SK-N-SH (cell line): ENCODE measurements around the gene FBN1. TPM values are rescaled to one million over a fixed set of nuclear protein-coding genes. Genes with fewer than 3 reads are reported as not detected.

Experiments used
- CTCF ChIA-PET: fragments of 300-600, 350-600 bp; formaldehyde crosslinking; extraction: SDS; loops from one replicate; lab custom pipeline; 2021; lab: Yijun Ruan, JAX
- POLR2A ChIA-PET: fragments of 350-600 bp; sonication (Branson Sonifier 250); formaldehyde crosslinking; extraction: SDS; loops from one replicate; lab custom pipeline; 2020; ENCODE audit warnings: antibody characterized with exemption, inconsistent platforms; lab: Yijun Ruan, JAX
- DNase-seq: peaks from one replicate; pipeline ENCODE4 v3.0.0; 2012
- H2AFZ ChIP-seq: fragments of 200-600 bp; sonication (generic); 2 replicates; pipeline ENCODE4 v1.8.1; 2016; ENCODE audit warnings: antibody characterized with exemption, mild to moderate bottlenecking, low read depth
- H3F3A ChIP-seq: fragments of 200-600 bp; sonication (generic); replicated peaks from 2 replicates; pipeline ENCODE3; 2016; ENCODE audit warnings: antibody characterized with exemption, mild to moderate bottlenecking; ENCODE audit not compliant: insufficient read depth
- H3K27ac ChIP-seq, 2 experiments: fragments of 200-500 bp in 1 of 2; fragments of 200-600 bp in 1 of 2; sonication (Bioruptor generic) in 1 of 2; sonication (generic), shearing (Covaris generic) in 1 of 2; 2 replicates each; pipeline versions ENCODE4 v1.5.1 to v1.6.1; 2014 to 2016; ENCODE audit warnings: low read depth in 2 of 2, inconsistent platforms in 1 of 2, low read length in 1 of 2, mild to moderate bottlenecking in 1 of 2, mixed read lengths in 1 of 2
- H3K27me3 ChIP-seq: fragments of 200-600 bp; sonication (generic), shearing (Covaris generic); 2 replicates; pipeline ENCODE4 v1.6.1; 2016; ENCODE audit warnings: mixed run types; ENCODE audit not compliant: insufficient read depth
- H3K36me3 ChIP-seq, 2 experiments: fragments of 200-500 bp in 1 of 2; fragments of 200-600 bp in 1 of 2; sonication (Bioruptor generic) in 1 of 2; sonication (generic) in 1 of 2; replicated peaks in 1 of 2; 2 replicates each; pipeline versions ENCODE3 to v1.5.1; 2014 to 2016; ENCODE audit warnings: low read length in 1 of 2, mild to moderate bottlenecking in 1 of 2; ENCODE audit not compliant: insufficient read depth in 2 of 2, control insufficient read depth in 1 of 2
- H3K4me1 ChIP-seq, 2 experiments: fragments of 200-500 bp in 1 of 2; fragments of 200-600 bp in 1 of 2; sonication (Bioruptor generic) in 1 of 2; sonication (generic), shearing (Covaris generic) in 1 of 2; 2 replicates each; pipeline versions ENCODE4 v1.5.1 to v1.6.1; 2014 to 2016; ENCODE audit warnings: low read depth in 1 of 2, low read length in 1 of 2, mixed run types in 1 of 2; ENCODE audit not compliant: insufficient read depth in 2 of 2, control insufficient read depth in 1 of 2
- H3K4me2 ChIP-seq: fragments of 200-600 bp; sonication (generic), shearing (Covaris generic); 2 replicates; pipeline ENCODE4 v1.6.1; 2017; ENCODE audit warnings: mixed run types
- H3K4me3 ChIP-seq, 2 experiments: fragments of 200-500 bp in 1 of 2; fragments of 200-600 bp in 1 of 2; sonication (Bioruptor generic) in 1 of 2; sonication (generic), shearing (Covaris generic) in 1 of 2; 2 replicates each; pipeline versions ENCODE4 v1.5.1 to v1.8.1; 2014 to 2016; ENCODE audit warnings: low read depth in 2 of 2, inconsistent platforms in 1 of 2, low read length in 1 of 2, mild to moderate bottlenecking in 1 of 2, mixed read lengths in 1 of 2, moderate library complexity in 1 of 2
- H3K79me2 ChIP-seq: fragments of 200-600 bp; sonication (generic); 2 replicates; pipeline ENCODE4 v1.8.1; 2017; ENCODE audit warnings: mild to moderate bottlenecking; ENCODE audit not compliant: insufficient read depth
- H3K9ac ChIP-seq: fragments of 200-600 bp; sonication (generic); 2 replicates; pipeline ENCODE4 v1.6.1; 2017; ENCODE audit warnings: mixed run types
- H3K9me2 ChIP-seq: fragments of 200-600 bp; sonication (generic); 2 replicates; pipeline ENCODE4 v1.6.1; 2017; ENCODE audit warnings: mixed run types
- H3K9me3 ChIP-seq: fragments of 200-600 bp; sonication (generic); 2 replicates; pipeline ENCODE4 v1.6.1; 2017; ENCODE audit warnings: mixed run types, mild to moderate bottlenecking, moderate library complexity
- H4K20me1 ChIP-seq: fragments of 200-600 bp; sonication (generic); 2 replicates; pipeline ENCODE4 v1.6.1; 2017; ENCODE audit warnings: mild to moderate bottlenecking, mixed run types; ENCODE audit not compliant: insufficient read depth
- EZH2phosphoT487 ChIP-seq: fragments of 200-600 bp; sonication (generic); IDR thresholded peaks from 2 replicates; pipeline ENCODE4 v1.6.1; 2017; ENCODE audit warnings: low read depth, mixed run types, mild to moderate bottlenecking, antibody characterized with exemption, moderate library complexity, borderline replicate concordance
- FOXJ3 ChIP-seq: sonication (generic); formaldehyde crosslinking; IDR thresholded peaks from 2 replicates; pipeline ENCODE4 v1.5.1; 2020; ENCODE audit warnings: mild to moderate bottlenecking, missing genetic modification reagents
- GABPA ChIP-seq: IDR thresholded peaks from 2 replicates; pipeline ENCODE4 v1.4.0; 2012; ENCODE audit warnings: low read depth, mild to moderate bottlenecking
- JUND ChIP-seq: IDR thresholded peaks from 2 replicates; pipeline ENCODE4 v1.4.0; 2012
- MEF2A ChIP-seq: IDR thresholded peaks from 2 replicates; pipeline ENCODE4 v1.4.0; 2012; ENCODE audit warnings: low read depth, borderline replicate concordance
- NFIC ChIP-seq: IDR thresholded peaks from 2 replicates; pipeline ENCODE4 v1.4.0; 2012; ENCODE audit warnings: borderline replicate concordance
- POLR2AphosphoS5 ChIP-seq: IDR thresholded peaks from 2 replicates; pipeline ENCODE4 v1.6.1; 2012; ENCODE audit warnings: low read depth, low read length
- RCOR1 ChIP-seq: fragments of 150-350 bp; IDR thresholded peaks from 2 replicates; pipeline ENCODE4 v1.6.1; 2017; ENCODE audit warnings: antibody characterized with exemption, low read length
- SMC3 ChIP-seq: IDR thresholded peaks from 2 replicates; pipeline ENCODE4 v1.6.1; 2012; ENCODE audit warnings: low read depth, low read length, improper control_type of control experiment
- WGBS: methylation state at CpG from one replicate; pipeline ENCODE4 v1.1.6; 2017; ENCODE audit warnings: low lambda C conversion rate; 5-methylcytosine and 5-hydroxymethylcytosine counted together
- polyA plus RNA-seq, 3 experiments: library from polyadenylated mRNA; depleted of rRNA; stranded (reverse); fragments of >200 nt; gene quantifications; 2 replicates each; pipeline ENCODE4 v1.2.3, GENCODE V29; 2012
- TF ChIP-seq, protein P1 (sequence below): fragments of 200-600 bp; sonication (generic); IDR thresholded peaks from 2 replicates; pipeline ENCODE4 v1.6.1; 2017; ENCODE audit warnings: antibody characterized with exemption, mild to moderate bottlenecking, moderate library complexity
- TF ChIP-seq, protein P2 (sequence below): IDR thresholded peaks from 2 replicates; pipeline ENCODE4 v1.4.0; 2012; ENCODE audit warnings: low read depth, borderline replicate concordance
- TF ChIP-seq, protein P3 (sequence below): fragments of 150-350 bp; IDR thresholded peaks from 2 replicates; pipeline ENCODE4 v1.6.1; 2016; ENCODE audit warnings: mild to moderate bottlenecking, low read depth, low read length
- TF ChIP-seq, protein P4 (sequence below): IDR thresholded peaks from 2 replicates; pipeline ENCODE4 v1.6.1; 2012; ENCODE audit warnings: mild to moderate bottlenecking, low read depth, low read length, moderate library complexity
- TF ChIP-seq, protein P5 (sequence below): IDR thresholded peaks from 2 replicates; pipeline ENCODE4 v1.4.0; 2012; ENCODE audit warnings: low read depth

Gene FBN1
- polyA plus RNA-seq, 1 of the 3 experiments (the other 2 are of a cell fraction), result 248 TPM

DNA sequence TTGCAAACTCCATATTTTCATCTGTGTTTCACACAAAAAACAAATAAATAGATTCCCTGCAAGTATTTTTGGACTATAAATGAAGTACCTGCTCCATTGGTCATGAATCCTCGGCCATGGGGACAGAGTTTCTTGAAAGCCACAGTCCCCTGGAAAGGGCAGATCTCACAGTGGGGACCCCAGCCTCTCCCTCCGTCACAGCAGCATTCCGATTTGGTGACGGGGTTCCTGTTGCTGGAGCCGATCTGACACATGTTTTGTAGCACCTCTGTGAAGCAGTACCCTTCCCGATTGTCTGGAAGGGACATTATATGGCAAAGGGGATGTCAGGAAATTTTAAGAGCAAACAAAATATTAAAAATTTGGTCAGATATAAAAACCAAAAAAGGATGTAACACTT, 218.0 kb downstream of the FBN1 start:
- H2AFZ ChIP-seq, result no peak overlapping the region
- peaks cover 0 to 37% of the 10 kb centered on the region in 2 experiments; a peak in 3 of 4 replicates for H3K4me1 ChIP-seq
- ChIA-PET CTCF (interaction anchor here (1.5 kb wide), 1 partner anchor 10 kb away, joined by 6 read pairs; no protein-coding TSS in a partner anchor), POLR2A (no interaction called here)
- no peaks in the 10 kb centered on the region for H4K20me1 ChIP-seq
- peak overlapping the region; percentile 39 for H3K4me2 ChIP-seq
- peak overlapping the region; percentile 20; the same call in 1 of the 2 replicates for H3K9ac ChIP-seq
- TF ChIP-seq, protein P1, sequence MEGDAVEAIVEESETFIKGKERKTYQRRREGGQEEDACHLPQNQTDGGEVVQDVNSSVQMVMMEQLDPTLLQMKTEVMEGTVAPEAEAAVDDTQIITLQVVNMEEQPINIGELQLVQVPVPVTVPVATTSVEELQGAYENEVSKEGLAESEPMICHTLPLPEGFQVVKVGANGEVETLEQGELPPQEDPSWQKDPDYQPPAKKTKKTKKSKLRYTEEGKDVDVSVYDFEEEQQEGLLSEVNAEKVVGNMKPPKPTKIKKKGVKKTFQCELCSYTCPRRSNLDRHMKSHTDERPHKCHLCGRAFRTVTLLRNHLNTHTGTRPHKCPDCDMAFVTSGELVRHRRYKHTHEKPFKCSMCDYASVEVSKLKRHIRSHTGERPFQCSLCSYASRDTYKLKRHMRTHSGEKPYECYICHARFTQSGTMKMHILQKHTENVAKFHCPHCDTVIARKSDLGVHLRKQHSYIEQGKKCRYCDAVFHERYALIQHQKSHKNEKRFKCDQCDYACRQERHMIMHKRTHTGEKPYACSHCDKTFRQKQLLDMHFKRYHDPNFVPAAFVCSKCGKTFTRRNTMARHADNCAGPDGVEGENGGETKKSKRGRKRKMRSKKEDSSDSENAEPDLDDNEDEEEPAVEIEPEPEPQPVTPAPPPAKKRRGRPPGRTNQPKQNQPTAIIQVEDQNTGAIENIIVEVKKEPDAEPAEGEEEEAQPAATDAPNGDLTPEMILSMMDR, result no peak
- no peak for TF ChIP-seq GABPA
- no peak for TF ChIP-seq EZH2phosphoT487
- TF ChIP-seq, protein P2, sequence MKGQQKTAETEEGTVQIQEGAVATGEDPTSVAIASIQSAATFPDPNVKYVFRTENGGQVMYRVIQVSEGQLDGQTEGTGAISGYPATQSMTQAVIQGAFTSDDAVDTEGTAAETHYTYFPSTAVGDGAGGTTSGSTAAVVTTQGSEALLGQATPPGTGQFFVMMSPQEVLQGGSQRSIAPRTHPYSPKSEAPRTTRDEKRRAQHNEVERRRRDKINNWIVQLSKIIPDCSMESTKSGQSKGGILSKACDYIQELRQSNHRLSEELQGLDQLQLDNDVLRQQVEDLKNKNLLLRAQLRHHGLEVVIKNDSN, result no peak
- no peak for TF ChIP-seq FOXJ3
- TF ChIP-seq POLR2AphosphoS5, result no peak
- no peak for TF ChIP-seq RCOR1
- peaks cover 76 to 92% of the 10 kb centered on the region in 2 experiments for H3K36me3 ChIP-seq
- H3F3A ChIP-seq, result peaks cover 62% of the 10 kb centered on the region
- DNase-seq, result no peak
- no peaks in the 10 kb centered on the region for H3K9me3 ChIP-seq
- H3K79me2 ChIP-seq, result peaks cover 23% of the 10 kb centered on the region; the same call in 1 of the 2 replicates
- H3K27ac ChIP-seq, result peak overlapping the region; percentile 75 to 85
- no peaks in the 10 kb centered on the region for H3K27me3 ChIP-seq
- no peaks in the 10 kb centered on the region for H3K9me2 ChIP-seq
- WGBS, result 67% methylated on average over 6 of the region's 6 CpGs
- no peak overlapping the region for H3K4me3 ChIP-seq

DNA sequence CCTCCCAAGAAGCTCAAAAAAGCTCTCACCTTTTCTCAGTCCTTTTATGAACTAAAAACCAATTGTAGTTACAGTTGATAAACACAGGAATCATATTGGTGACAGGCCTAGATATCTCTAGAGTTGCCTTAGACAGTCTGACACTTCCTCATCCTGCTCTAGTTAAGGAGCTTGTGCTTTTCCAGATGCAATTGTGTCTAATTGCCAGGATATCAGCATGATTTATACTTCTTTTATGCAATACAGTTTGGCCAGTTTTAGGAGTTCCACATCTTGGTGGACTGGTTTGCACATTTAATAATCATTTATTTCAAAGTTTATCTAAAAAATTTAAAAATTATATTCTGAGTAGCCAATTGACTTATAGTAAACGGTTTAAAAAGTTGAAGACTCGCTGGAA, 218.6 kb downstream of the FBN1 start:
- no peak overlapping the region for H3K9ac ChIP-seq
- H4K20me1 ChIP-seq, result no peaks in the 10 kb centered on the region
- 97% methylated on average over 2 of the region's 2 CpGs for WGBS
- ChIA-PET POLR2A (no interaction called here), CTCF (interaction anchor here (1.2 kb wide), 1 partner anchor 13 kb away, joined by 3 read pairs; no protein-coding TSS in a partner anchor)
- no peaks in the 10 kb centered on the region for H3K27me3 ChIP-seq
- H3K79me2 ChIP-seq, result peaks cover 23% of the 10 kb centered on the region; the same call in 1 of the 2 replicates
- H3K4me1 ChIP-seq, result peaks cover 0 to 37% of the 10 kb centered on the region in 2 experiments; a peak in 3 of 4 replicates
- H2AFZ ChIP-seq, result no peak overlapping the region
- H3F3A ChIP-seq, result peaks cover 65% of the 10 kb centered on the region
- H3K27ac ChIP-seq, result peak overlapping the region; percentile 11 to 85; a peak in 3 of 4 replicates
- H3K9me3 ChIP-seq, result no peaks in the 10 kb centered on the region
- TF ChIP-seq EZH2phosphoT487 (no peak), MEF2A (no peak)
- H3K4me2 ChIP-seq, result no peak overlapping the region
- H3K36me3 ChIP-seq, result peaks cover 72 to 92% of the 10 kb centered on the region in 2 experiments
- H3K9me2 ChIP-seq, result no peaks in the 10 kb centered on the region
- H3K4me3 ChIP-seq, result no peak overlapping the region
- no peak for DNase-seq

DNA sequence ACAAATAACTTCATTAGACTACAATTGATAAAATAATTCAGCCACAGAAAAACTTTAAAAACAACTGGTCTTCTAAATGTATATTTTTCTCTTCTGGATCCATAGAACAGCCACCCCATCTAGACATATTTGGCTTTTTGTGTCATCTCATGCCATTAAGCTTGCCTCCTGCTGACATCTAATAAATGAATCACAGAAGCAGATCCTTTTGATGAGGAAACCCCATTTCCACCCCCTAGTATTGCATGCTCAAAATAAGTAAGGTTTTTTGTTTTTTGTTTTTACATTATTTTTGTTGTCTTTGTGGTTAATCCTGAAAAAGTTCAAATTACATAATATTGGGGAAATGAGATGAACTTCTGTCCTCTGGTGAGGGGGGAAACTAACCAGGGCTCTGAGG, 219.5 kb downstream of the FBN1 start:
- no peak for DNase-seq
- no peaks in the 10 kb centered on the region for H3K9me3 ChIP-seq
- H3K27ac ChIP-seq, result peak overlapping the region in 1 of 2 experiments; percentile 85; a peak in 1 of 4 replicates
- POLR2A ChIA-PET, result no interaction called here
- no peak overlapping the region for H3K9ac ChIP-seq
- H2AFZ ChIP-seq, result no peak overlapping the region
- H4K20me1 ChIP-seq, result no peaks in the 10 kb centered on the region
- peaks cover 79 to 92% of the 10 kb centered on the region in 2 experiments for H3K36me3 ChIP-seq
- H3K4me1 ChIP-seq, result peaks cover 0 to 37% of the 10 kb centered on the region in 2 experiments; a peak in 3 of 4 replicates
- CTCF ChIA-PET, result interaction anchor here (1.2 kb wide), 1 partner anchor 14 kb away, joined by 3 read pairs; no protein-coding TSS in a partner anchor
- H3K27me3 ChIP-seq, result no peaks in the 10 kb centered on the region
- peaks cover 64% of the 10 kb centered on the region for H3F3A ChIP-seq
- no peaks in the 10 kb centered on the region for H3K9me2 ChIP-seq
- H3K4me3 ChIP-seq, result no peak overlapping the region
- no peak overlapping the region for H3K4me2 ChIP-seq
- peaks cover 23% of the 10 kb centered on the region; the same call in 1 of the 2 replicates for H3K79me2 ChIP-seq
- no peak for TF ChIP-seq SMC3
- TF ChIP-seq, protein P3, sequence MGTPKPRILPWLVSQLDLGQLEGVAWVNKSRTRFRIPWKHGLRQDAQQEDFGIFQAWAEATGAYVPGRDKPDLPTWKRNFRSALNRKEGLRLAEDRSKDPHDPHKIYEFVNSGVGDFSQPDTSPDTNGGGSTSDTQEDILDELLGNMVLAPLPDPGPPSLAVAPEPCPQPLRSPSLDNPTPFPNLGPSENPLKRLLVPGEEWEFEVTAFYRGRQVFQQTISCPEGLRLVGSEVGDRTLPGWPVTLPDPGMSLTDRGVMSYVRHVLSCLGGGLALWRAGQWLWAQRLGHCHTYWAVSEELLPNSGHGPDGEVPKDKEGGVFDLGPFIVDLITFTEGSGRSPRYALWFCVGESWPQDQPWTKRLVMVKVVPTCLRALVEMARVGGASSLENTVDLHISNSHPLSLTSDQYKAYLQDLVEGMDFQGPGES, result no peak
- TF ChIP-seq MEF2A, result no peak
- TF ChIP-seq, protein P4, sequence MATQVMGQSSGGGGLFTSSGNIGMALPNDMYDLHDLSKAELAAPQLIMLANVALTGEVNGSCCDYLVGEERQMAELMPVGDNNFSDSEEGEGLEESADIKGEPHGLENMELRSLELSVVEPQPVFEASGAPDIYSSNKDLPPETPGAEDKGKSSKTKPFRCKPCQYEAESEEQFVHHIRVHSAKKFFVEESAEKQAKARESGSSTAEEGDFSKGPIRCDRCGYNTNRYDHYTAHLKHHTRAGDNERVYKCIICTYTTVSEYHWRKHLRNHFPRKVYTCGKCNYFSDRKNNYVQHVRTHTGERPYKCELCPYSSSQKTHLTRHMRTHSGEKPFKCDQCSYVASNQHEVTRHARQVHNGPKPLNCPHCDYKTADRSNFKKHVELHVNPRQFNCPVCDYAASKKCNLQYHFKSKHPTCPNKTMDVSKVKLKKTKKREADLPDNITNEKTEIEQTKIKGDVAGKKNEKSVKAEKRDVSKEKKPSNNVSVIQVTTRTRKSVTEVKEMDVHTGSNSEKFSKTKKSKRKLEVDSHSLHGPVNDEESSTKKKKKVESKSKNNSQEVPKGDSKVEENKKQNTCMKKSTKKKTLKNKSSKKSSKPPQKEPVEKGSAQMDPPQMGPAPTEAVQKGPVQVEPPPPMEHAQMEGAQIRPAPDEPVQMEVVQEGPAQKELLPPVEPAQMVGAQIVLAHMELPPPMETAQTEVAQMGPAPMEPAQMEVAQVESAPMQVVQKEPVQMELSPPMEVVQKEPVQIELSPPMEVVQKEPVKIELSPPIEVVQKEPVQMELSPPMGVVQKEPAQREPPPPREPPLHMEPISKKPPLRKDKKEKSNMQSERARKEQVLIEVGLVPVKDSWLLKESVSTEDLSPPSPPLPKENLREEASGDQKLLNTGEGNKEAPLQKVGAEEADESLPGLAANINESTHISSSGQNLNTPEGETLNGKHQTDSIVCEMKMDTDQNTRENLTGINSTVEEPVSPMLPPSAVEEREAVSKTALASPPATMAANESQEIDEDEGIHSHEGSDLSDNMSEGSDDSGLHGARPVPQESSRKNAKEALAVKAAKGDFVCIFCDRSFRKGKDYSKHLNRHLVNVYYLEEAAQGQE, result no peak
- no peak for TF ChIP-seq JUND
- TF ChIP-seq, protein P5, sequence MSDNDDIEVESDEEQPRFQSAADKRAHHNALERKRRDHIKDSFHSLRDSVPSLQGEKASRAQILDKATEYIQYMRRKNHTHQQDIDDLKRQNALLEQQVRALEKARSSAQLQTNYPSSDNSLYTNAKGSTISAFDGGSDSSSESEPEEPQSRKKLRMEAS, result no peak
- TF ChIP-seq NFIC, result no peak
